ENCODE results near the gene ADRA2A.

ADRA2A gene

GRCh38 chr10:111087968-111088505 is 11.2 kb downstream of the ADRA2A start:
- Histone ChIP-seq H3K36me3 (replicated peaks) (no peaks in the 10 kb centered on the region), H3K27me3 (ENCODE audit: low read depth) (no peaks in the 10 kb centered on the region), H3K4me1 (no peaks in the 10 kb centered on the region), H3K9me3 (no peaks in the 10 kb centered on the region), H3K4me3 (no peak overlapping the region)
- no peak for DNase-seq (ENCODE audit: low spot score in 2 of 2)
- in situ Hi-C loops (cut with MboI; ENCODE audit: low sequenced_read_pairs) = loop anchor here (10.0 kb wide), 1 partner anchor 1047 kb away; no protein-coding TSS in a partner anchor

GRCh38 chr10:111089293-111089692 is 12.5 kb downstream of the ADRA2A start:
- Histone ChIP-seq H3K4me3 (no peak overlapping the region), H3K4me1 (no peaks in the 10 kb centered on the region), H3K27me3 (ENCODE audit: low read depth) (no peaks in the 10 kb centered on the region), H3K9me3 (no peaks in the 10 kb centered on the region), H3K36me3 (replicated peaks) (no peaks in the 10 kb centered on the region)
- in situ Hi-C loops (cut with MboI; ENCODE audit: low sequenced_read_pairs) = loop anchor here (10.0 kb wide), 1 partner anchor 1046 kb away; no protein-coding TSS in a partner anchor
- DNase-seq (ENCODE audit: low spot score in 2 of 2) = no peak

- H3K27me3 ChIP-seq (ENCODE audit: low read depth) = no peaks in the 10 kb centered on the region
- in situ Hi-C loops (cut with MboI; ENCODE audit: low sequenced_read_pairs) = no loop called here
- H3K4me3 ChIP-seq = no peak overlapping the region
- no peaks in the 10 kb centered on the region for H3K9me3 ChIP-seq
- H3K4me1 ChIP-seq = no peaks in the 10 kb centered on the region
- no peak for DNase-seq (ENCODE audit: low spot score in 2 of 2)
- H3K36me3 ChIP-seq (replicated peaks) = no peaks in the 10 kb centered on the region
These were observed 15.0 kb downstream of the ADRA2A start for GRCh38 chr10:111091833-111092232.

DNA sequence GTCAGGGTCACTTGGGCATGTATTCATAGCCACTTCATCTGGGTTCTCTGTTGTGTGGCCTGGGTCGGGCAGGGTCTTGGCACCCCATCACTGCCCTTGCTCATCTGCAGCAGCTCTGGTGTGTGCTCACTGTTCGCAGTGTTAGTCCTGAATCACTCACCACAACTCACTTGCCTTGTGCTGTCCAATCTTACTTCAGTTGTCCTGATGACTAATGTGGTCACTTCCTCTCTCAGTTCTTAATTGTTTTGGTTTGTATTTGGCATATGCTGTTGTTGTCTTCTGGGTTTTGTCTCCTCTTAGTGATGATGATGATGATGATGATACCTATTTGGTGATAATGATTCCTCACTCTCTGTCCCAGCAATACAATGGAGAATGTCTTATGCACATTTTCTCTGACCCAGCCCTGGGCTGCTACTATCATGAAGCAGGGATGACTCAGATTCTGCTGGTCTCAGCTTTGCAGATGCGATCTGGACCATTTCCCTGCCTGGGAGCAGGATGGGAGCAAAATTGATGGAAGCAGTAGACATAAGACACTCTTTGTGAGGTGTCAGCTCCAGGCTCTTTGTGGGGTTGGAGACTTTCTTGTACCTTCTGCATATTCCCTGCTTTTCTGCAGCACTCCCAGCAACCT is 17.0 kb downstream of the ADRA2A start:
- no peak for DNase-seq (ENCODE audit: low spot score in 2 of 2)

GRCh38 chr10:111098679-111099437 is 22.0 kb downstream of the ADRA2A start:
- Histone ChIP-seq H3K36me3 (replicated peaks) (no peaks in the 10 kb centered on the region), H3K4me3 (no peak overlapping the region), H3K9me3 (no peaks in the 10 kb centered on the region), H3K4me1 (no peaks in the 10 kb centered on the region), H3K27me3 (ENCODE audit: low read depth) (no peaks in the 10 kb centered on the region)
- DNase-seq (ENCODE audit: low spot score in 2 of 2) = no peak
- in situ Hi-C loops (cut with MboI; ENCODE audit: low sequenced_read_pairs) = no loop called here

More for the DNA sequence above, 17.0 kb downstream of the ADRA2A start:
- Histone ChIP-seq H3K9me3 (no peaks in the 10 kb centered on the region), H3K27me3 (ENCODE audit: low read depth) (no peaks in the 10 kb centered on the region), H3K4me3 (no peak overlapping the region), H3K36me3 (replicated peaks) (no peaks in the 10 kb centered on the region), H3K4me1 (no peaks in the 10 kb centered on the region)
- in situ Hi-C loops (cut with MboI; ENCODE audit: low sequenced_read_pairs) = no loop called here

- Histone ChIP-seq H3K4me3 (no peak overlapping the region), H3K36me3 (replicated peaks) (no peaks in the 10 kb centered on the region), H3K4me1 (no peaks in the 10 kb centered on the region), H3K9me3 (no peaks in the 10 kb centered on the region), H3K27me3 (ENCODE audit: low read depth) (no peaks in the 10 kb centered on the region)
- in situ Hi-C loops (cut with MboI; ENCODE audit: low sequenced_read_pairs) = no loop called here
- DNase-seq (ENCODE audit: low spot score in 2 of 2) = no peak
These were observed 23.4 kb downstream of the ADRA2A start for GRCh38 chr10:111100198-111100597.

- H3K4me3 ChIP-seq = no peak overlapping the region
- H3K4me1 ChIP-seq = no peaks in the 10 kb centered on the region
- no peak for DNase-seq (ENCODE audit: low spot score in 2 of 2)
- H3K27me3 ChIP-seq (ENCODE audit: low read depth) = no peaks in the 10 kb centered on the region
- H3K36me3 ChIP-seq (replicated peaks) = no peaks in the 10 kb centered on the region
- no peaks in the 10 kb centered on the region for H3K9me3 ChIP-seq
- in situ Hi-C loops (cut with MboI; ENCODE audit: low sequenced_read_pairs) = no loop called here
These were observed 25.0 kb downstream of the ADRA2A start for GRCh38 chr10:111101796-111102195.

DNA sequence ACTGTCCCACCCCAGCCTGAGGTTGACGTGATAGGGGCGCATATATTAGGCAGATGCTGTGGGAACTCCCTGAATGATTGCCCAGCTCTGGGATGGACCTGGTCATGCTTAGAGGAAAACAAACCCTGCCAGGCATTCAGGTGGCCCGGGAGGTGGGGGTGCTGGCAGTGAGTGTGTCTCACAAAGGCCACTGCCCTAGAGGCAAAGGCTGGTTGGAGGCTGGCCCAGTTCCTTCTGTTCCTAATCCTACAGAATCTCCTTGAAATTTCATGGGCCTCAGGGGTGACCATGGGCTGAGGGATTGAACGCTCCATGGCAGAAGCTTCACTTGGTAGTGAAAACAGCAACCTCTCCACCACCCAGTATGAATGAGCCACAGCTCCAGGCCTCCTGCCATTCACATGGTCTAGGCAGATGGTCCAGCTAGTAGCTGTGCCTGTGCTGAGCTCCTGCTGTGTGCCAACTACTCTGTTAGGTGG is 25.6 kb downstream of the ADRA2A start:
- H3K9me3 ChIP-seq = no peaks in the 10 kb centered on the region
- in situ Hi-C loops (cut with MboI; ENCODE audit: low sequenced_read_pairs) = no loop called here
- no peak for DNase-seq (ENCODE audit: low spot score in 2 of 2)

DNA sequence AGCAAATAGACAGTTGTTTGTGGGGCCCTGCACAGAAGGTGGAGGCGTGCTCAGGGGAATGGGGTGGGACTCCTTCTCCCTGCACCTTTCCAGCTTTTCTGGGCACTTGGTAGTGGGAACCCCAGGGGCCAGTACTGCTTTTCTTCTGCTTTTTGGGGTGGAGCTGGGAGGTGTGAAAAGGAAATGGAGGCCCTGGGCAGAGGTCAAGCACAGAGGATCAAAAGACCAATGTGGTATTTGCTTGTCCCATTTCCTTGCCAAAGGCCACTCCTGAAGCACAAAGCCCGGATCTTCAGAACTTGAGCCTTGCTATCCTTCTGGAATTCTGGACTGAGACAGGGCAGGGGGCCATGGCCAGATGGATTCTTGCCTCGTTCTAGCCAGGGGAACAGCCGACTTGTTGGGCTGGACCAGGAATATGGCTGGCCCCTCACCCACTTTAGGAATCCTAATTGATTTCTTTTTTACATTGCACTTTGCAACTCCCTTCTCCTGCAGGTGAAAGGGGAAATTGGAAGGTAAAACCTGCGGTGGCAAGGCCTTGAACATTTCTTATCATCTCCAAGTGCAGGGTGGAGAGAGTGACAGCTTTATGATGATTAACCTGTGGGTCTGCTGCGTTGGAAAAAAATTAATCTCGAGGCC is 26.5 kb downstream of the ADRA2A start:
- Histone ChIP-seq H3K9me3 (no peaks in the 10 kb centered on the region), H3K36me3 (replicated peaks) (no peaks in the 10 kb centered on the region), H3K27me3 (ENCODE audit: low read depth) (no peaks in the 10 kb centered on the region), H3K4me1 (no peaks in the 10 kb centered on the region), H3K4me3 (no peak overlapping the region)
- DNase-seq (ENCODE audit: low spot score in 2 of 2) = no peak
- in situ Hi-C loops (cut with MboI; ENCODE audit: low sequenced_read_pairs) = no loop called here

More for the DNA sequence above, 25.6 kb downstream of the ADRA2A start:
- H3K36me3 ChIP-seq (replicated peaks) = no peaks in the 10 kb centered on the region
- H3K4me1 ChIP-seq = no peaks in the 10 kb centered on the region
- H3K27me3 ChIP-seq (ENCODE audit: low read depth) = no peaks in the 10 kb centered on the region
- H3K4me3 ChIP-seq = no peak overlapping the region

DNA sequence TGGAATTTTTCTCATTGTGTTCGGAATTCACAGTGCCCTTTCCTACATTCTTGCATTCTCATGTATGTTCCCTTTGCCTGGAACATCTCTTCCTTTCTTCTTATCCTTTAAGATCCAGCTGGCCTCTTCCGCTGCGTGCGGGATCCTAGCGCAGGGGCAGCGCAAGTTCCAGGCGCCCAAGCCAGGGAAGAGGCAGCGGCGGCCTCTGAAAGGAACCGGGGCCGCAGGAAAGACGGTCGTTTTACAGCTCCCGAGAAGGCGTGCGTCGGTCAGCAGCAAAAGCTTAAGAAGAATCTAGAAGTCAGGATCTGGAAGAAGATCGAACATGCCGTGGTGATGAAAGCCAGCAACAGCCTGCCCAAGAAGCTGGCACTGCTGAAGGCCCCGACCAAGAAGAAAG is 28.0 kb downstream of the ADRA2A start:
- no peak for DNase-seq (ENCODE audit: low spot score in 2 of 2)
- Histone ChIP-seq H3K27me3 (ENCODE audit: low read depth) (no peaks in the 10 kb centered on the region), H3K4me3 (no peak overlapping the region), H3K36me3 (replicated peaks) (no peaks in the 10 kb centered on the region), H3K9me3 (no peaks in the 10 kb centered on the region), H3K4me1 (no peaks in the 10 kb centered on the region)
- in situ Hi-C loops (cut with MboI; ENCODE audit: low sequenced_read_pairs) = no loop called here

DNA sequence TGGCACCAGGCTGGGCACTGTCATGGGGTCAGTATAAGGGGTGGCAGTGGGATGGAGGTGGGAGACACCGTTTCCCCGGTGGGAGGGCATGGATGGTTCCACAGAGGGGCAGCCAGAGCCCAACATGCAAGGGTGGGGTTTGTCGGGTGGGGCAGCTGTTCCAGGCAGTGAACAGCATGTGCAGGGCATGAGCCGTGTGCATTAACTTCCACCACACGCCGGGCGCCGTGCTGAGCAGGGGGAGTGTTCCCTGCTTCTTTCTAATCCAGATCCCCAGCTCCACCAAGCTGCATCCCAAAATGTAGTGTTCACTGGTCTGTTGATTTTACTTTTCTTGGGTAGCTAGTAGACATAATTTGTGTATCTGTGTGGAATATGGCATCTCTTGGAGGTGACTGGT is 29.3 kb downstream of the ADRA2A start:
- Histone ChIP-seq H3K4me3 (no peak overlapping the region), H3K27me3 (ENCODE audit: low read depth) (no peaks in the 10 kb centered on the region), H3K9me3 (no peaks in the 10 kb centered on the region), H3K4me1 (no peaks in the 10 kb centered on the region), H3K36me3 (replicated peaks) (no peaks in the 10 kb centered on the region)
- in situ Hi-C loops (cut with MboI; ENCODE audit: low sequenced_read_pairs) = no loop called here
- no peak for DNase-seq (ENCODE audit: low spot score in 2 of 2)

- Histone ChIP-seq H3K4me1 (no peaks in the 10 kb centered on the region), H3K36me3 (replicated peaks) (no peaks in the 10 kb centered on the region), H3K9me3 (no peaks in the 10 kb centered on the region), H3K27me3 (ENCODE audit: low read depth) (no peaks in the 10 kb centered on the region), H3K4me3 (no peak overlapping the region)
- in situ Hi-C loops (cut with MboI; ENCODE audit: low sequenced_read_pairs) = no loop called here
- no peak for DNase-seq (ENCODE audit: low spot score in 2 of 2)
These were observed 30.2 kb downstream of the ADRA2A start for GRCh38 chr10:111107023-111107422.

DNA sequence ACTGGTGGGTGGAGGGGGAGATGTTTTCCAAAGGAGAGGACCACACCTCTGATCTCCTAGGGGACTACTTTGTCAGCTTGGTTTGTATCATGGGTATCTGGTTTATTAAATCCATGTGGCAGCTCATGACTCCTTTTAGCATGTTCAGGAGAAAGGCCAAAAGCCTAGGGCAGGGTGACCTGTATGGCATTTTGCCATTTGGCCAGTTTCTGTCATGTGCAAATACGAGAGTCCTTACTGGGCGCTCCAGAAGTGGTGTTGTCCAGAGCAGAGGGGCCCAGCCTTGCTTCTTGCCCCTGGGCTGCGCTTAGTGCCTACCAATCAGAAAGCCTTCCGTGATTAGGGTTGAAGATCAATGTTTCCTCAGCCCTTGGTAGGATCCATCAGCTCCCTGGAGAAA is 31.0 kb downstream of the ADRA2A start:
- Histone ChIP-seq H3K4me3 (no peak overlapping the region), H3K36me3 (replicated peaks) (no peaks in the 10 kb centered on the region), H3K27me3 (ENCODE audit: low read depth) (no peaks in the 10 kb centered on the region), H3K4me1 (no peaks in the 10 kb centered on the region), H3K9me3 (no peaks in the 10 kb centered on the region)
- in situ Hi-C loops (cut with MboI; ENCODE audit: low sequenced_read_pairs) = no loop called here
- no peak for DNase-seq (ENCODE audit: low spot score in 2 of 2)

GRCh38 chr10:111108441-111108840 is 31.6 kb downstream of the ADRA2A start:
- no peaks in the 10 kb centered on the region for H3K4me1 ChIP-seq
- no peak for DNase-seq (ENCODE audit: low spot score in 2 of 2)
- in situ Hi-C loops (cut with MboI; ENCODE audit: low sequenced_read_pairs) = no loop called here
- H3K9me3 ChIP-seq = no peaks in the 10 kb centered on the region
- no peak overlapping the region for H3K4me3 ChIP-seq
- no peaks in the 10 kb centered on the region for H3K36me3 ChIP-seq (replicated peaks)
- no peaks in the 10 kb centered on the region for H3K27me3 ChIP-seq (ENCODE audit: low read depth)
